Stimulated activated CD8-positive, alpha-beta memory T cell treated with anti-CD3 and anti-CD28 coated beads, Interleukin-7, amount 100 ng/mL, for 1 hour (primary cell): Measurements from ENCODE around the gene RNF19B.

Experiments used
- DNase-seq, 2 donors: peaks; one replicate each; pipeline ENCODE4 v3.0.0-alpha.2; 2020; ENCODE audit warnings: low read depth in 2 of 2

Gene RNF19B

DNA sequence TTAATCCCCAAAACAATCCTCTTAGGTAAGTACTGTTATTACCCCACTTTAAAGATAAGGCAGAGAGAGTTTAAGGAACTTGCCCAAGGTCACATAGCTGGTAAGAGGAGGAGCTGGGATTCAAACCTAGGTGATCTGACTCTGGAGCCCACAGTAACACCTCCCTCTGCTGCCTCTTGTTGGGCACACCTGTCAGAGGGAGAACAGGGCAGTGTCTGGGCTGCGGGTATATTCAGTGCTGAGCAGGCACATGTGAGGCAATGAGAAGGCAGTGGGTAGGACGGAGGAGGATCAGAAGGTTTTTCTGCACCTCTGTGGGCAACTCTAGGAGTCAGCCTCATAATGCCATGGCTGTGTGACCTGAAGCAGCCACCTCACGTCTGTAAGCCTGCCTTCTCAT is 76.5 kb downstream of the RNF19B start:
- DNase-seq, result no peak

DNA sequence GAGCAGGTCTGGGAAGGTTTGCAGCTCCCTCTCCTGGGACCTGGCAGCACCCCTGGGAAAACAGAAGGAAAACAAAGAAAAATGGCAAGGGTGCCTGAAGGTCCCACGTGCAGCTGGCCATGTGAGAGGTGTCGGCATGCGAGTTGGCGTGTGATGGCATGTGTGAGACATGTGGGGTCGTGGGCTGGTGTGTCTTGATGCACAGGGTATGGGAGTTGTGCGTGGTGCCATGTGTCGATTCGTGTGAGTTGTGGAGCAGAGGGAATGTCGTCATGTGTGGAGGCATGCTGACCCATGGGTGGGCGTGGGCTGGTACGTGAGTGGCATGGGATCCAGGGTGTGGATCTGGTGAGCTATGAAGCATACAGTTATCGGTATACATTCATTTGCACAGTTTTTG is 77.0 kb downstream of the RNF19B start:
- no peak for DNase-seq

DNA sequence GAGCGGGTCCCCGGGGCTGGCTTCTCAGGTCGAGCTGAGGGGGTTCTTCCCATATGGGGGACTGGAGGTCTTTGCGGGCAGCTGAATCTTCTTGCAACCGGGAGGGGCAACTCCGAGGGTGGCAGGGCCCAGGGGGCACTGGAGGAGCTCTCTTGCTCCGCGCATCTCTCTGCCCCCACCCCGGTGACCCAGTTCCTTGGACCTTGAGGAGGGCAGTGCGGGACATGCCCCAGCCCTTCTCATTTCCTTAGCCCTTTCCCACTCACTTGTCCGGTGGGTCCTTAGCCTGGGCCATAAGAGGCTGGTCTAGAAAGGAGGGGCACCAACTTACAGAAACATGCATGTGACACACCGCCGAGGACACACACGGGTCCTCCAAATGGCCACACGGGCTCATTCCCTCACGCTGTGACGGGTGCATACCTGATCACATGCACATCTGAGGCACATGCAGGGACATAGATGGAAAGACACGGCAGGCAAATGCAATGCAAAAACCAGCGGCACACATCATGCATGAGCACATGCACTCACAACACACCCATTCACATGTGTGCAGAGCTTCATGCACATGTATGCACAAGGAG is 77.7 kb downstream of the RNF19B start:
- no peak for DNase-seq
